ENCODE data around the gene CERT1.

CERT1 gene

DNA sequence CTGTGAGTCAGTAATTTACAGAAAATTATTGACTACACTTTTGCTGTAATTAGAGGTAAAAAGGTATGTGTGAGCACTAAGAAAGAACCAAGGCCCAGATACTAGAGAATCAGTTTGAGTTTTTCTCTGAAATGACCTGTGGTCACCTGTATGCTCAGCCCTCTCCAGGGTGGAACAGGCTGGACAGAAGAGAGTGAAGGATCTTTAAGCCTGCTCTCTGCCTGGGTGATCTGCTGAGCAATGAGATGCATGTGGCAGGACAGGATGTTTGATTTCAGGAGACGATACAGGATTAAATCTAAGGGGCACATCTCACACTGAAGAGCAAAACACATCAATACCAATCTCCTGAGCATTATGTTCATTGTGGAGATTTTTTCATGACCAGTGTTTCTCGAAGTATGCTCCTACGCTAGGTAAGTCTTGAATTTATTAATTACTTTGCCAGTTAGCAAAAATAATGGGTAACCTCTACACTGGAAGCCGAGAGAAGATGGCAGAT lies 148.9 kb downstream of the CERT1 start:
- Histone ChIP-seq H3K27ac (ENCODE audit: extremely low read depth, low read depth, low read length) (no peak overlapping the region), H3K4me1 (ENCODE audit: control insufficient read depth, insufficient read depth, low read length) (no peaks in the 10 kb centered on the region), H3K9me3 (ENCODE audit: control insufficient read depth, insufficient read depth, low read depth, low read length) (no peaks in the 10 kb centered on the region), H3K4me3 (ENCODE audit: low read depth, low read length) (no peak overlapping the region), H3K36me3 (ENCODE audit: control insufficient read depth in 2 of 2, insufficient read depth in 1 of 2, low read length in 2 of 2) (peaks cover 37 to 51% of the 10 kb centered on the region in 2 experiments)
- TF ChIP-seq, protein P1, sequence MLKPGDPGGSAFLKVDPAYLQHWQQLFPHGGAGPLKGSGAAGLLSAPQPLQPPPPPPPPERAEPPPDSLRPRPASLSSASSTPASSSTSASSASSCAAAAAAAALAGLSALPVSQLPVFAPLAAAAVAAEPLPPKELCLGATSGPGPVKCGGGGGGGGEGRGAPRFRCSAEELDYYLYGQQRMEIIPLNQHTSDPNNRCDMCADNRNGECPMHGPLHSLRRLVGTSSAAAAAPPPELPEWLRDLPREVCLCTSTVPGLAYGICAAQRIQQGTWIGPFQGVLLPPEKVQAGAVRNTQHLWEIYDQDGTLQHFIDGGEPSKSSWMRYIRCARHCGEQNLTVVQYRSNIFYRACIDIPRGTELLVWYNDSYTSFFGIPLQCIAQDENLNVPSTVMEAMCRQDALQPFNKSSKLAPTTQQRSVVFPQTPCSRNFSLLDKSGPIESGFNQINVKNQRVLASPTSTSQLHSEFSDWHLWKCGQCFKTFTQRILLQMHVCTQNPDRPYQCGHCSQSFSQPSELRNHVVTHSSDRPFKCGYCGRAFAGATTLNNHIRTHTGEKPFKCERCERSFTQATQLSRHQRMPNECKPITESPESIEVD (tag by site-specific recombination; IDR thresholded peaks at IDR 0.05): no peak
- TF ChIP-seq ZNF140 (tag by site-specific recombination; IDR thresholded peaks at IDR 0.05) (no peak), REPIN1 (tag by site-specific recombination; IDR thresholded peaks at IDR 0.05; ENCODE audit: low read depth) (no peak), ZNF843 (tag by site-specific recombination; IDR thresholded peaks at IDR 0.05) (no peak), RBAK (tag by site-specific recombination; IDR thresholded peaks at IDR 0.05) (no peak), SP3 (tag by site-specific recombination; IDR thresholded peaks at IDR 0.05) (no peak), ZNF747 (tag by site-specific recombination; IDR thresholded peaks at IDR 0.05) (no peak)
- TF ChIP-seq, protein P2, sequence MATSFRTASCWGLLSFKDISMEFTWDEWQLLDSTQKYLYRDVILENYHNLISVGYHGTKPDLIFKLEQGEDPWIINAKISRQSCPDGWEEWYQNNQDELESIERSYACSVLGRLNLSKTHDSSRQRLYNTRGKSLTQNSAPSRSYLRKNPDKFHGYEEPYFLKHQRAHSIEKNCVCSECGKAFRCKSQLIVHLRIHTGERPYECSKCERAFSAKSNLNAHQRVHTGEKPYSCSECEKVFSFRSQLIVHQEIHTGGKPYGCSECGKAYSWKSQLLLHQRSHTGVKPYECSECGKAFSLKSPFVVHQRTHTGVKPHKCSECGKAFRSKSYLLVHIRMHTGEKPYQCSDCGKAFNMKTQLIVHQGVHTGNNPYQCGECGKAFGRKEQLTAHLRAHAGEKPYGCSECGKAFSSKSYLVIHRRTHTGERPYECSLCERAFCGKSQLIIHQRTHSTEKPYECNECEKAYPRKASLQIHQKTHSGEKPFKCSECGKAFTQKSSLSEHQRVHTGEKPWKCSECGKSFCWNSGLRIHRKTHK (tag by site-specific recombination; IDR thresholded peaks at IDR 0.05): no peak
- TF ChIP-seq, protein P3, sequence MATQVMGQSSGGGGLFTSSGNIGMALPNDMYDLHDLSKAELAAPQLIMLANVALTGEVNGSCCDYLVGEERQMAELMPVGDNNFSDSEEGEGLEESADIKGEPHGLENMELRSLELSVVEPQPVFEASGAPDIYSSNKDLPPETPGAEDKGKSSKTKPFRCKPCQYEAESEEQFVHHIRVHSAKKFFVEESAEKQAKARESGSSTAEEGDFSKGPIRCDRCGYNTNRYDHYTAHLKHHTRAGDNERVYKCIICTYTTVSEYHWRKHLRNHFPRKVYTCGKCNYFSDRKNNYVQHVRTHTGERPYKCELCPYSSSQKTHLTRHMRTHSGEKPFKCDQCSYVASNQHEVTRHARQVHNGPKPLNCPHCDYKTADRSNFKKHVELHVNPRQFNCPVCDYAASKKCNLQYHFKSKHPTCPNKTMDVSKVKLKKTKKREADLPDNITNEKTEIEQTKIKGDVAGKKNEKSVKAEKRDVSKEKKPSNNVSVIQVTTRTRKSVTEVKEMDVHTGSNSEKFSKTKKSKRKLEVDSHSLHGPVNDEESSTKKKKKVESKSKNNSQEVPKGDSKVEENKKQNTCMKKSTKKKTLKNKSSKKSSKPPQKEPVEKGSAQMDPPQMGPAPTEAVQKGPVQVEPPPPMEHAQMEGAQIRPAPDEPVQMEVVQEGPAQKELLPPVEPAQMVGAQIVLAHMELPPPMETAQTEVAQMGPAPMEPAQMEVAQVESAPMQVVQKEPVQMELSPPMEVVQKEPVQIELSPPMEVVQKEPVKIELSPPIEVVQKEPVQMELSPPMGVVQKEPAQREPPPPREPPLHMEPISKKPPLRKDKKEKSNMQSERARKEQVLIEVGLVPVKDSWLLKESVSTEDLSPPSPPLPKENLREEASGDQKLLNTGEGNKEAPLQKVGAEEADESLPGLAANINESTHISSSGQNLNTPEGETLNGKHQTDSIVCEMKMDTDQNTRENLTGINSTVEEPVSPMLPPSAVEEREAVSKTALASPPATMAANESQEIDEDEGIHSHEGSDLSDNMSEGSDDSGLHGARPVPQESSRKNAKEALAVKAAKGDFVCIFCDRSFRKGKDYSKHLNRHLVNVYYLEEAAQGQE (tag by site-specific recombination; IDR thresholded peaks at IDR 0.05): no peak
- TF ChIP-seq, protein P4, sequence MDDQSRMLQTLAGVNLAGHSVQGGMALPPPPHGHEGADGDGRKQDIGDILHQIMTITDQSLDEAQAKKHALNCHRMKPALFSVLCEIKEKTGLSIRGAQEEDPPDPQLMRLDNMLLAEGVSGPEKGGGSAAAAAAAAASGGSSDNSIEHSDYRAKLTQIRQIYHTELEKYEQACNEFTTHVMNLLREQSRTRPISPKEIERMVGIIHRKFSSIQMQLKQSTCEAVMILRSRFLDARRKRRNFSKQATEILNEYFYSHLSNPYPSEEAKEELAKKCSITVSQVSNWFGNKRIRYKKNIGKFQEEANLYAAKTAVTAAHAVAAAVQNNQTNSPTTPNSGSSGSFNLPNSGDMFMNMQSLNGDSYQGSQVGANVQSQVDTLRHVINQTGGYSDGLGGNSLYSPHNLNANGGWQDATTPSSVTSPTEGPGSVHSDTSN (CRISPR knock-in tag; IDR thresholded peaks at IDR 0.05): no peak
- POLR2A ChIA-PET: interaction anchor here (0.6 kb wide), 1 partner anchor 10 kb away, joined by 4 read pairs; no protein-coding TSS in a partner anchor
- CTCF ChIA-PET: interaction anchor here (0.8 kb wide), 1 partner anchor 920 kb away, joined by 4 read pairs; no protein-coding TSS in a partner anchor

DNA sequence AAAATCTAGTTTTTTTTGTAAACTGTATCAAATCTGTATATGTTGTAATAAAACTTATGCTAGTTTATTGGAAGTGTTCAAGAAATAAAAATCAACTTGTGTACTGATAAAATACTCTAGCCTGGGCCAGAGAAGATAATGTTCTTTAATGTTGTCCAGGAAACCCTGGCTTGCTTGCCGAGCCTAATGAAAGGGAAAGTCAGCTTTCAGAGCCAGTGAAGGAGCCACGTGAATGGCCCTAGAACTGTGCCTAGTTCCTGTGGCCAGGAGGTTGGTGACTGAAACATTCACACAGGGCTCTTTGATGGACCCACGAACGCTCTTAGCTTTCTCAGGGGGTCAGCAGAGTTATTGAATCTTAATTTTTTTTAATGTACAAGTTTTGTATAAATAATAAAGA lies 150.1 kb downstream of the CERT1 start:
- POLR2A ChIA-PET: interaction anchor here (1.0 kb wide), 1 partner anchor 25 kb away, joined by 3 read pairs; the partner anchor contains the start of gene HMGCR
- Histone ChIP-seq H3K36me3 (ENCODE audit: control insufficient read depth in 2 of 2, insufficient read depth in 1 of 2, low read length in 2 of 2) (peaks cover 50 to 63% of the 10 kb centered on the region in 2 experiments), H3K9me3 (ENCODE audit: control insufficient read depth, insufficient read depth, low read depth, low read length) (no peaks in the 10 kb centered on the region), H3K4me1 (ENCODE audit: control insufficient read depth, insufficient read depth, low read length) (no peaks in the 10 kb centered on the region), H3K4me3 (ENCODE audit: low read depth, low read length) (no peak overlapping the region), H3K27ac (ENCODE audit: extremely low read depth, low read depth, low read length) (no peak overlapping the region)
- CTCF ChIA-PET: interaction anchor here (1.3 kb wide), 1 partner anchor 21 kb away, joined by 4 read pairs; no protein-coding TSS in a partner anchor
- TF ChIP-seq, protein P5, sequence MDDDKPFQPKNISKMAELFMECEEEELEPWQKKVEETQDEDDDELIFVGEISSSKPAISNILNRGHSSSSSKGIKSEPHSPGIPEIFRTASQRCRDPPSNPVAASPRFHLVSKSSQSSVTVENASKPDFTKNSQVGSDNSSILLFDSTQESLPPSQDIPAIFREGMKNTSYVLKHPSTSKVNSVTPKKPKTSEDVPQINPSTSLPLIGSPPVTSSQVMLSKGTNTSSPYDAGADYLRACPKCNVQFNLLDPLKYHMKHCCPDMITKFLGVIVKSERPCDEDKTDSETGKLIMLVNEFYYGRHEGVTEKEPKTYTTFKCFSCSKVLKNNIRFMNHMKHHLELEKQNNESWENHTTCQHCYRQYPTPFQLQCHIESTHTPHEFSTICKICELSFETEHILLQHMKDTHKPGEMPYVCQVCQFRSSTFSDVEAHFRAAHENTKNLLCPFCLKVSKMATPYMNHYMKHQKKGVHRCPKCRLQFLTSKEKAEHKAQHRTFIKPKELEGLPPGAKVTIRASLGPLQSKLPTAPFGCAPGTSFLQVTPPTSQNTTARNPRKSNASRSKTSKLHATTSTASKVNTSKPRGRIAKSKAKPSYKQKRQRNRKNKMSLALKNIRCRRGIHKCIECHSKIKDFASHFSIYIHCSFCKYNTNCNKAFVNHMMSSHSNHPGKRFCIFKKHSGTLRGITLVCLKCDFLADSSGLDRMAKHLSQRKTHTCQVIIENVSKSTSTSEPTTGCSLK (tag by site-specific recombination; IDR thresholded peaks at IDR 0.05): no peak
- TF ChIP-seq ZNF16 (tag by site-specific recombination; IDR thresholded peaks at IDR 0.05; ENCODE audit: low read depth): no peak
- no peak for TF ChIP-seq ZNF133 (tag by site-specific recombination; IDR thresholded peaks at IDR 0.05)
- no peak for TF ChIP-seq ZNF404 (tag by site-specific recombination; IDR thresholded peaks at IDR 0.05)
- TF ChIP-seq, protein P6, sequence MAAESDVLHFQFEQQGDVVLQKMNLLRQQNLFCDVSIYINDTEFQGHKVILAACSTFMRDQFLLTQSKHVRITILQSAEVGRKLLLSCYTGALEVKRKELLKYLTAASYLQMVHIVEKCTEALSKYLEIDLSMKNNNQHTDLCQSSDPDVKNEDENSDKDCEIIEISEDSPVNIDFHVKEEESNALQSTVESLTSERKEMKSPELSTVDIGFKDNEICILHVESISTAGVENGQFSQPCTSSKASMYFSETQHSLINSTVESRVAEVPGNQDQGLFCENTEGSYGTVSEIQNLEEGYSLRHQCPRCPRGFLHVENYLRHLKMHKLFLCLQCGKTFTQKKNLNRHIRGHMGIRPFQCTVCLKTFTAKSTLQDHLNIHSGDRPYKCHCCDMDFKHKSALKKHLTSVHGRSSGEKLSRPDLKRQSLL (tag by site-specific recombination; IDR thresholded peaks at IDR 0.05): no peak
- TF ChIP-seq, protein P1 (tag by site-specific recombination; IDR thresholded peaks at IDR 0.05): no peak
- no peak for TF ChIP-seq ZNF416 (tag by site-specific recombination; IDR thresholded peaks at IDR 0.05)
- no peak for TF ChIP-seq ZNF473 (tag by site-specific recombination; IDR thresholded peaks at IDR 0.05)
- no peak for TF ChIP-seq ZNF529 (tag by site-specific recombination; IDR thresholded peaks at IDR 0.05; ENCODE audit: insufficient replicate concordance)
- TF ChIP-seq SP2 (tag by site-specific recombination; IDR thresholded peaks at IDR 0.05): no peak

Measured in HEK293 (cell line).